ENCODE results near the gene TRMT61A. TPM values are rescaled to one million over a fixed set of nuclear protein-coding genes. Genes with fewer than 3 reads are reported as not detected.

Gene TRMT61A
- total and polyA plus RNA-seq, 9 of the 15 experiments (the other 6 are each of a cell fraction or from before 2014, with no cell fraction given) = 0.10 to 24.8 (median 5.1) TPM

- no peak for ATAC-seq
- Histone ChIP-seq H3K79me2 (ENCODE audit: control insufficient read depth, insufficient read depth, low read length) (no peaks in the 10 kb centered on the region), H3K4me1 (replicated peaks in 1 of 2; ENCODE audit: control insufficient read depth in 2 of 2, insufficient read depth in 2 of 2, low read length in 2 of 2) (no peaks in the 10 kb centered on the region), H3K4me3 (no peak overlapping the region), H3K9me1 (ENCODE audit: control insufficient read depth, insufficient read depth, low read length) (no peaks in the 10 kb centered on the region), H3K27me3 (ENCODE audit: control insufficient read depth in 2 of 2, insufficient read depth in 2 of 2, low read length in 2 of 2) (no peaks in the 10 kb centered on the region), H3K9ac (ENCODE audit: insufficient read depth in 1 of 2, low read depth in 2 of 2, low read length in 2 of 2) (no peak overlapping the region), H2AFZ (ENCODE audit: low read depth, low read length) (no peak overlapping the region), H3K36me3 (ENCODE audit: control insufficient read depth, insufficient read depth, low read length) (peaks cover 15% of the 10 kb centered on the region; the same call in 1 of the 3 replicates), H3K9me3 (replicated peaks; ENCODE audit: control insufficient read depth, insufficient read depth, low read depth, low read length) (no peaks in the 10 kb centered on the region), H3K27ac (ENCODE audit: extremely low read depth, low read depth, low read length) (no peak overlapping the region), H3K4me2 (ENCODE audit: insufficient read depth, low read length) (no peak overlapping the region), H4K20me1 (replicated peaks; ENCODE audit: control insufficient read depth, insufficient read depth, low read length) (0 out of 2 replicates have a peak, but pooled peaks cover 7% of the 10 kb centered on the region)
- TF ChIP-seq ZNF583 (CRISPR knock-in tag; IDR thresholded peaks at IDR 0.05) (no peak), ZNF165 (CRISPR knock-in tag; IDR thresholded peaks at IDR 0.05; ENCODE audit: borderline replicate concordance) (no peak), ZC3H4 (CRISPR knock-in tag; IDR thresholded peaks at IDR 0.05; ENCODE audit: borderline replicate concordance) (no peak)
- no peak for DNase-seq (ENCODE audit: extremely low read depth in 1 of 4, low spot score in 3 of 4)
- intact Hi-C loops (cut with micrococcal nuclease) (no loop called here), in situ Hi-C loops (cut with MboI) (no loop called here)
- CTCF ChIA-PET (ENCODE audit: low intra/inter-chr PET ratio) = no interaction called here
- FAIRE-seq = no peak
- WGBS (ENCODE audit: insufficient coverage, low coverage, missing lambda C conversion rate) = 67% methylated on average over 11 of the region's 11 CpGs
- no TSS peak for BruUV-seq (replicated peaks)
- POLR2A ChIA-PET = no interaction called here
Observed at GRCh38 chr14:103581206-103581605, 52.2 kb downstream of the TRMT61A start.

DNA sequence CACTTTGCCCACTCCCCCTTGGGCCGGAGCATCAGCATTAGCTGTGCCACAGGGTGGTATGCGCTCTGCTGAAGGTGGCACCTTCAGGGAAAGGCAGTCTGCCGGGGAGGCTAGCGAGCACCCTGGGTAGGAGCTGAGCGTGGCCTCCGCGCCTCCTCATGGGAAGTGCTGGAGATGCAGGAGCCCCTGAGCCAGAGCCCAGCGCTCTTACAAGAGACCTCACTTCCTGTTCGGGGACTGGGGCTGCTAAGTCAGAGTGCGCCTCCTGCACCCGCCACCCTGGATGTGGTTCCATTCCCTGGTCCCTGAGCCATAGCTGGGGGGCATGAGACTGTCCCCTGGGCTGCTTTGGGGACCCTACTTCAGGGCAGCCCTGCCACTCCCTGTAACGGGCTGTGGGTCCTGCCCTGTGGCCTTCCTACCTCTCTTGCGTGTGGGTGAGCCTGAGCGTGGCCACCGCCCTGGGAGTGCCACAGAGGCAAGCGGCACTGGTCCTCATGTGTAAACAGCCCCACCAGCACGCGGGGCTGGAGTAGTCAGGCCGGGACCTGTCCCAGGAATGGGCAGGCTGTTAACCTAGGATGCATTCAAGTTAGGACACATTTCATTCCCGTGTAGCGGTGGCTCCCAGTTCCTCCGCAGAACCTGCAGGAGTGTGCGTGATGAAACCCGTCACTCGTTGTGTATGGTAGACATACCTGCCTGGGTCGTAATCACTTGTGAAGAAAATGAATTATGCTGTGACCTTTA is 53.1 kb downstream of the TRMT61A start:
- Histone ChIP-seq H3K4me3 (no peak overlapping the region), H3K9ac (ENCODE audit: insufficient read depth in 1 of 2, low read depth in 2 of 2, low read length in 2 of 2) (no peak overlapping the region), H3K4me2 (ENCODE audit: insufficient read depth, low read length) (no peak overlapping the region), H4K20me1 (replicated peaks; ENCODE audit: control insufficient read depth, insufficient read depth, low read length) (0 out of 2 replicates have a peak, but pooled peaks cover 7% of the 10 kb centered on the region), H3K27ac (ENCODE audit: extremely low read depth, low read depth, low read length) (no peak overlapping the region), H3K9me1 (ENCODE audit: control insufficient read depth, insufficient read depth, low read length) (no peaks in the 10 kb centered on the region), H3K9me3 (replicated peaks; ENCODE audit: control insufficient read depth, insufficient read depth, low read depth, low read length) (no peaks in the 10 kb centered on the region), H3K79me2 (ENCODE audit: control insufficient read depth, insufficient read depth, low read length) (no peaks in the 10 kb centered on the region), H3K27me3 (ENCODE audit: control insufficient read depth in 2 of 2, insufficient read depth in 2 of 2, low read length in 2 of 2) (no peaks in the 10 kb centered on the region), H2AFZ (ENCODE audit: low read depth, low read length) (no peak overlapping the region), H3K36me3 (ENCODE audit: control insufficient read depth, insufficient read depth, low read length) (peaks cover 8% of the 10 kb centered on the region; the same call in 1 of the 3 replicates), H3K4me1 (replicated peaks in 1 of 2; ENCODE audit: control insufficient read depth in 2 of 2, insufficient read depth in 2 of 2, low read length in 2 of 2) (no peaks in the 10 kb centered on the region)
- no peak for DNase-seq (ENCODE audit: extremely low read depth in 1 of 4, low spot score in 3 of 4)
- WGBS (ENCODE audit: insufficient coverage, low coverage, missing lambda C conversion rate) = 88% methylated on average over 19 of the region's 26 CpGs
- no peak for ATAC-seq
- intact Hi-C loops (cut with micrococcal nuclease) (no loop called here), in situ Hi-C loops (cut with MboI) (no loop called here)
- BruUV-seq (replicated peaks) = no TSS peak
- no peak for FAIRE-seq
- ChIA-PET CTCF (ENCODE audit: low intra/inter-chr PET ratio) (no interaction called here), POLR2A (no interaction called here)
- TF ChIP-seq NFYB (IDR thresholded peaks at IDR 0.05; ENCODE audit: extremely low read depth, insufficient read length) (no peak), POLR2G (IDR thresholded peaks at IDR 0.05; ENCODE audit: low read depth, low read length) (peak; percentile 38)

Data from K562 (cell line).